Activated B cell treated with CpG ODN at 0.5 μM for 24 hours (primary cell): ENCODE data around the gene COMP. TPM values are rescaled to one million over a fixed set of nuclear protein-coding genes. Genes with fewer than 3 reads are reported as not detected.

Experiments used
- ATAC-seq: fragments of 200-7000 bp; cut with Tn5 transposase; one replicate; pipeline ENCODE4 v1.10.0; 2021; ENCODE audit warnings: low read depth, mild to moderate bottlenecking, moderate library complexity
- CTCF ChIA-PET: fragments of 350-600 bp; sonication (Branson Sonifier 250); formaldehyde crosslinking; loops from one replicate; lab custom pipeline; 2021; ENCODE audit warnings: antibody characterized with exemption; lab: Charles Lee
- POLR2A ChIA-PET: fragments of 350-600 bp; sonication (Branson Sonifier 250); formaldehyde crosslinking; loops from one replicate; lab custom pipeline; 2021; ENCODE audit warnings: antibody characterized with exemption; lab: Charles Lee
- DNase-seq: peaks from one replicate; pipeline ENCODE4 v3.0.0; 2022
- H3K27ac Mint-ChIP-seq: one replicate; pipeline ENCODE4 v1.8.0; 2020; ENCODE audit warnings: mixed read lengths
- H3K27me3 Mint-ChIP-seq: one replicate; pipeline ENCODE4 v1.8.0; 2021; ENCODE audit warnings: mixed read lengths
- H3K36me3 Mint-ChIP-seq: one replicate; pipeline ENCODE4 v1.8.0; 2021; ENCODE audit warnings: low read depth, mixed read lengths
- H3K4me1 Mint-ChIP-seq: one replicate; pipeline ENCODE4 v1.8.0; 2021; ENCODE audit warnings: mixed read lengths
- H3K4me3 Mint-ChIP-seq: one replicate; pipeline ENCODE4 v1.8.0; 2020; ENCODE audit warnings: mild to moderate bottlenecking, mixed read lengths
- H3K9me3 Mint-ChIP-seq: one replicate; pipeline ENCODE4 v1.8.0; 2020; ENCODE audit warnings: mixed read lengths
- CTCF ChIP-seq: fragments of 200-600 bp; IDR thresholded peaks from one replicate; pipeline ENCODE4 v1.8.0; 2022; ENCODE audit warnings: antibody characterized with exemption, mild to moderate bottlenecking
- intact Hi-C: fragments of 100-400 bp; cut with micrococcal nuclease; formaldehyde crosslinking; loops from one replicate; pipeline ENCODE4 v1.15.1; 2024
- total RNA-seq: library from RNA; stranded (reverse); gene quantifications from 2 replicates; pipeline ENCODE4 v1.2.3, GENCODE V29; 2022

The COMP gene
- total RNA-seq, 1 donor from 2014 or later: 0.16 TPM

GRCh38 chr19:18782559-18783225 lies 8.4 kb downstream of the COMP start:
- Mint-ChIP-seq H3K27me3 (peaks cover 31% of the 10 kb centered on the region), H3K27ac (no peak overlapping the region), H3K9me3 (no peaks in the 10 kb centered on the region), H3K4me1 (peaks cover 21% of the 10 kb centered on the region), H3K36me3 (peaks cover under 1% of the 10 kb centered on the region), H3K4me3 (no peak overlapping the region)
- ATAC-seq (no peak), DNase-seq (no peak)
- intact Hi-C loops: no loop called here
- POLR2A ChIA-PET: no interaction called here
- CTCF ChIA-PET: no interaction called here
- no peak for TF ChIP-seq CTCF

GRCh38 chr19:18781885-18782527 lies 9.1 kb downstream of the COMP start:
- DNase-seq (no peak), ATAC-seq (no peak)
- H3K9me3 Mint-ChIP-seq: no peaks in the 10 kb centered on the region
- POLR2A ChIA-PET: no interaction called here
- H3K27ac Mint-ChIP-seq: no peak overlapping the region
- peaks cover 2% of the 10 kb centered on the region for H3K36me3 Mint-ChIP-seq
- peaks cover 24% of the 10 kb centered on the region for H3K27me3 Mint-ChIP-seq
- intact Hi-C loops: no loop called here
- TF ChIP-seq CTCF: no peak
- CTCF ChIA-PET: no interaction called here
- no peak overlapping the region for H3K4me3 Mint-ChIP-seq
- peaks cover 15% of the 10 kb centered on the region for H3K4me1 Mint-ChIP-seq

GRCh38 chr19:18781047-18781600 lies 10.0 kb downstream of the COMP start:
- Mint-ChIP-seq H3K27me3 (peaks cover 17% of the 10 kb centered on the region), H3K4me3 (no peak overlapping the region), H3K36me3 (peaks cover 2% of the 10 kb centered on the region), H3K27ac (no peak overlapping the region), H3K9me3 (no peaks in the 10 kb centered on the region), H3K4me1 (peaks cover 14% of the 10 kb centered on the region)
- intact Hi-C loops: no loop called here
- CTCF ChIA-PET: no interaction called here
- TF ChIP-seq CTCF: no peak
- DNase-seq: no peak
- no peak for ATAC-seq
- POLR2A ChIA-PET: no interaction called here

GRCh38 chr19:18780631-18781030 lies 10.5 kb downstream of the COMP start:
- peaks cover 11% of the 10 kb centered on the region for H3K4me1 Mint-ChIP-seq
- CTCF ChIA-PET: no interaction called here
- H3K9me3 Mint-ChIP-seq: no peaks in the 10 kb centered on the region
- POLR2A ChIA-PET: no interaction called here
- ATAC-seq (no peak), DNase-seq (no peak)
- peaks cover 2% of the 10 kb centered on the region for H3K36me3 Mint-ChIP-seq
- H3K27me3 Mint-ChIP-seq: peaks cover 13% of the 10 kb centered on the region
- TF ChIP-seq CTCF: no peak
- intact Hi-C loops: no loop called here
- H3K4me3 Mint-ChIP-seq: no peak overlapping the region
- no peak overlapping the region for H3K27ac Mint-ChIP-seq

GRCh38 chr19:18780081-18780480 lies 11.0 kb downstream of the COMP start:
- Mint-ChIP-seq H3K4me1 (peaks cover 7% of the 10 kb centered on the region), H3K27ac (no peak overlapping the region), H3K27me3 (peaks cover 9% of the 10 kb centered on the region), H3K4me3 (no peak overlapping the region), H3K9me3 (no peaks in the 10 kb centered on the region), H3K36me3 (peaks cover 2% of the 10 kb centered on the region)
- DNase-seq (no peak), ATAC-seq (no peak)
- intact Hi-C loops: no loop called here
- ChIA-PET POLR2A (no interaction called here), CTCF (no interaction called here)
- no peak for TF ChIP-seq CTCF
